Endodermal cell (in vitro differentiated cells): ENCODE measurements around the gene ZNF133. TPM values are rescaled to one million over a fixed set of nuclear protein-coding genes. Genes with fewer than 3 reads are reported as not detected.
A peak's percentile ranks its signal among the peaks of the same experiment; 100 is the strongest.

Source experiments
- DNase-seq: peaks from one replicate; pipeline ENCODE4 v3.0.0-alpha.2; 2017
- H3K27ac ChIP-seq: 2 replicates; pipeline ENCODE4 v1.5.1; 2013; ENCODE audit warnings: mild to moderate bottlenecking, low read depth, low read length, moderate library complexity
- H3K27me3 ChIP-seq: 2 replicates; pipeline ENCODE4 v1.6.1; 2013; ENCODE audit warnings: mild to moderate bottlenecking, low read length, moderate library complexity; ENCODE audit not compliant: insufficient read depth, control insufficient read depth, poor library complexity, severe bottlenecking
- H3K36me3 ChIP-seq: 2 replicates; pipeline ENCODE4 v1.7.0; 2013; ENCODE audit warnings: mild to moderate bottlenecking, low read length, moderate library complexity; ENCODE audit not compliant: control insufficient read depth, insufficient read depth
- H3K4me1 ChIP-seq: one replicate; pipeline ENCODE4 v1.7.0; 2013; ENCODE audit warnings: low read length; ENCODE audit not compliant: control insufficient read depth, insufficient read depth
- H3K4me3 ChIP-seq: 2 replicates; pipeline ENCODE4 v1.5.1; 2013; ENCODE audit warnings: mild to moderate bottlenecking, low read length, moderate library complexity
- H3K9ac ChIP-seq: 2 replicates; pipeline ENCODE4 v1.6.1; 2013; ENCODE audit warnings: mild to moderate bottlenecking, low read length, moderate library complexity; ENCODE audit not compliant: poor library complexity, severe bottlenecking; ENCODE audit errors: extremely low read depth
- H3K9me3 ChIP-seq: 2 replicates; pipeline ENCODE4 v1.6.1; 2013; ENCODE audit warnings: mild to moderate bottlenecking, low read length, moderate library complexity; ENCODE audit not compliant: control insufficient read depth
- H3K27ac Mint-ChIP-seq: 2 replicates; pipeline ENCODE4 v1.8.0; 2020; ENCODE audit warnings: mixed read lengths
- H3K27me3 Mint-ChIP-seq: 2 replicates; pipeline ENCODE4 v1.8.0; 2021; ENCODE audit warnings: mild to moderate bottlenecking, mixed read lengths; ENCODE audit not compliant: insufficient read depth
- H3K36me3 Mint-ChIP-seq: 2 replicates; pipeline ENCODE4 v1.8.0; 2020; ENCODE audit warnings: low read depth, mixed read lengths
- H3K4me1 Mint-ChIP-seq: 2 replicates; pipeline ENCODE4 v1.8.0; 2020; ENCODE audit warnings: mixed read lengths
- H3K4me3 Mint-ChIP-seq: 2 replicates; pipeline ENCODE4 v1.8.0; 2020; ENCODE audit warnings: mild to moderate bottlenecking, moderate library complexity, mixed read lengths
- H3K9me3 Mint-ChIP-seq: 2 replicates; pipeline ENCODE4 v1.8.0; 2020; ENCODE audit warnings: mild to moderate bottlenecking, mixed read lengths
- WGBS, 2 experiments: methylation state at CpG; one replicate each; pipeline versions ENCODE4 v1.1.5 to v1.1.7; 2013; ENCODE audit warnings: missing lambda C conversion rate in 2 of 2, mixed read lengths in 1 of 2; ENCODE audit not compliant: insufficient coverage in 1 of 2, insufficient read length in 1 of 2; 5-methylcytosine and 5-hydroxymethylcytosine counted together
- total RNA-seq, 2 donors: library from RNA; stranded (reverse); fragmentation: NEBNext Ultra II Directional in 1 of 2; extraction: Animal tissue kit (Norgen Biotek cat#: 25700) in 1 of 2; gene quantifications; 2 replicates in 1 of 2; 3 replicates in 1 of 2; pipeline ENCODE4 v1.2.1, GENCODE V29; 2021
- TF ChIP-seq, protein P1 (sequence below): fragments of 200-600 bp; sonication (generic); conservative IDR thresholded peaks from 2 replicates; pipeline ENCODE4 v1.5.0; 2021; ENCODE audit warnings: antibody characterized with exemption, mild to moderate bottlenecking

ZNF133 gene
- total RNA-seq, 2 donors from 2014 or later: 16.7 to 22.9 TPM

DNA sequence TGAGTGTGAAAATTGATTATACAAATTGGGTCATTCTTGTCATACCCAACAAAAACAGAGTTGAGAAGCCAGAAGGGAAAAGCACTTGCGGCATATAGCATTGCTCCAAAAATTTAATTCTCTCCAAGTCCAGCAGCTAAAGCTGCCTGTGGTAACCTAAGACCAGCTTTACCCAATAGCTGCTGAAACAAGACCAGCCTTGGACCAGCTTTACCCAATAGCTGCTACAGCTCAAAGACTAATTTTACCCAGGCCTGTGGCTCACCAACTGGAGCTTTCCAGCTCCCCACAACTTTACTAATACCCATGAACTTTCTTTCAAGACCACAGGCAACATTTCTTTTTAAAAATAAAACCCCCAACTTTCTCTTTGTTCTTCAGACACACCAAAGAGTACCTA is 32.8 kb upstream of the ZNF133 start:
- TF ChIP-seq, protein P1, sequence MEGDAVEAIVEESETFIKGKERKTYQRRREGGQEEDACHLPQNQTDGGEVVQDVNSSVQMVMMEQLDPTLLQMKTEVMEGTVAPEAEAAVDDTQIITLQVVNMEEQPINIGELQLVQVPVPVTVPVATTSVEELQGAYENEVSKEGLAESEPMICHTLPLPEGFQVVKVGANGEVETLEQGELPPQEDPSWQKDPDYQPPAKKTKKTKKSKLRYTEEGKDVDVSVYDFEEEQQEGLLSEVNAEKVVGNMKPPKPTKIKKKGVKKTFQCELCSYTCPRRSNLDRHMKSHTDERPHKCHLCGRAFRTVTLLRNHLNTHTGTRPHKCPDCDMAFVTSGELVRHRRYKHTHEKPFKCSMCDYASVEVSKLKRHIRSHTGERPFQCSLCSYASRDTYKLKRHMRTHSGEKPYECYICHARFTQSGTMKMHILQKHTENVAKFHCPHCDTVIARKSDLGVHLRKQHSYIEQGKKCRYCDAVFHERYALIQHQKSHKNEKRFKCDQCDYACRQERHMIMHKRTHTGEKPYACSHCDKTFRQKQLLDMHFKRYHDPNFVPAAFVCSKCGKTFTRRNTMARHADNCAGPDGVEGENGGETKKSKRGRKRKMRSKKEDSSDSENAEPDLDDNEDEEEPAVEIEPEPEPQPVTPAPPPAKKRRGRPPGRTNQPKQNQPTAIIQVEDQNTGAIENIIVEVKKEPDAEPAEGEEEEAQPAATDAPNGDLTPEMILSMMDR: no peak
- no peak overlapping the region for H3K27ac Mint-ChIP-seq
- peaks cover 13% of the 10 kb centered on the region for H3K4me1 Mint-ChIP-seq
- H3K4me3 Mint-ChIP-seq: no peak overlapping the region
- no peak overlapping the region for H3K27ac ChIP-seq
- DNase-seq: no peak
- H3K27me3 Mint-ChIP-seq: peaks cover 11% of the 10 kb centered on the region
- no peaks in the 10 kb centered on the region for H3K36me3 Mint-ChIP-seq
- H3K9ac ChIP-seq: no peak overlapping the region
- H3K36me3 ChIP-seq: no peaks in the 10 kb centered on the region
- WGBS, 2 experiments: 86 to 100% methylated on average over 1 of the region's 1 CpG
- no peaks in the 10 kb centered on the region for H3K9me3 ChIP-seq
- H3K4me3 ChIP-seq: no peak overlapping the region
- no peaks in the 10 kb centered on the region for H3K27me3 ChIP-seq
- peaks cover 5% of the 10 kb centered on the region for H3K4me1 ChIP-seq
- no peaks in the 10 kb centered on the region for H3K9me3 Mint-ChIP-seq

DNA sequence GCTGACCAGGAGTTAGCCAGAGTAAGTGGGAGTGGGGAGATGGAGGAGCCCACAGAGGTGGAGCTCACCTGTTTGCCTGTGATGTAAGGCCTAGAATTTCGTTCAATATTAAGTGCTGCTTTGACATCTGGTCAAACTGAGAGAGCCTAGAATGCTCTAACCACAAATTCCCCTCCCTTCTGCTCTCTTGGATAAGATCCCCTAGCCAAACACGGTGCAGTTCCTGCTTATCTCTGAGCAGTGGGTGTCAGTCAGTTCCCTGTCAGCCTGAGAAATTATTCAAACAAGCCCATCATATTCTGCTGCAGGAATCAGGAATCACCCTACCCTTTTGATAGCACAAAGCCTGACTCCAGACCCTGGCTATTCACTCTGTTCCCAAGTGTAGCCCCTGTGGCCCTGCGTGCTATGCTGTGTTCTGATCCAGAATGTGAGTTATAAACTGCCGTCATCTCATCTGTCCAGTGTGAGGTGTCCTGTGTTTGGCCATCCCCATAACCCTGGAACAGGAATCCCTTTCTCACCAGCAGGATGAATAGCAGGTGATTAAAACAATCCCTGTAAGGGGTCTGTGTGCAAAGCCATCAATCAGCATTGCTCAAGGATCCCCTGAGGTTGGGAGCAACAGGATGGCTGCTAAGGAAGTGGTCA is 31.8 kb upstream of the ZNF133 start:
- H3K27me3 Mint-ChIP-seq: peaks cover 5% of the 10 kb centered on the region
- Histone ChIP-seq H3K9me3 (no peaks in the 10 kb centered on the region), H3K4me3 (no peak overlapping the region), H3K27ac (no peak overlapping the region), H3K9ac (no peak overlapping the region), H3K36me3 (no peaks in the 10 kb centered on the region), H3K27me3 (no peaks in the 10 kb centered on the region), H3K4me1 (peaks cover 5% of the 10 kb centered on the region)
- peak; percentile 51 for DNase-seq
- WGBS, 2 experiments: 0 to 72% methylated on average over 1 to 4 of the region's 4 CpGs
- H3K4me1 Mint-ChIP-seq: peaks cover 14% of the 10 kb centered on the region
- H3K9me3 Mint-ChIP-seq: no peaks in the 10 kb centered on the region
- TF ChIP-seq, protein P1: no peak
- no peak overlapping the region for H3K4me3 Mint-ChIP-seq
- no peaks in the 10 kb centered on the region for H3K36me3 Mint-ChIP-seq
- H3K27ac Mint-ChIP-seq: peak overlapping the region; percentile 6

DNA sequence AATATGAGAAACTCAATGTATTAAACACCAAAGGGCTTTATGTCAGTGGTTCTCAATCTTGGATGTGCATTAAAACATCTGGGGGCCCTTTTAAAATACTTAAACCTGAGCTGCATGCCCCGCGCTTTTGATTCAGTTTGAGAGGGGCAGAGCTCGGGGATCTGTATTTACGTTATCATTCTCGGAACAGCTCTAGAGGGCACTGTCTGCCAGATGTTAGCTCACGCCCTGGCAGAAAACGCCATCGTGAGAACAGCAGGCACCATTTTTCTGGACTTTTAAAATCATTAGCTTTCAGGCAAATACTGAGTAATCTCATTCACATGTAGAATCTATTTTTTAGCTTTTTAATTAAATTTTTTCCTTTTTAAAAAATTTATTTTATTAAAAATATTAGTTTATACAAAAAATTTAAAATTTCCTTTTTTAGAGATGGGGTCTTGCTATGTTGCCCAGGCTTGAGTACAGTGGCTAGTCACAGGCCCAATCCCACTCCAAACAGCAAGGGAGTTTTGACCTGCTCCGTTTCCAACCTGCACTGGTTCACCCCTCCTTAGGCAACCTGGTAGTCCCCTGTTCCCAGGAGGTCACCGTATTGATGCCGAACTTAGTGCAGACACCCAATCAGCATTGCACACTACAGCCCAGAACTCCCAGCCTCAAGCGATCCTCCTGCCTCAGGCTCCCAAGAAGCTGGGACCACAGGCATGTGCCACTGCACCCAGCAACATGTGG is 30.0 kb upstream of the ZNF133 start:
- no peak overlapping the region for H3K27ac ChIP-seq
- Mint-ChIP-seq H3K4me3 (no peak overlapping the region), H3K27me3 (peaks cover 2% of the 10 kb centered on the region), H3K4me1 (peaks cover 22% of the 10 kb centered on the region), H3K9me3 (no peaks in the 10 kb centered on the region), H3K27ac (no peak overlapping the region), H3K36me3 (no peaks in the 10 kb centered on the region)
- H3K9ac ChIP-seq: no peak overlapping the region
- no peak for DNase-seq
- H3K27me3 ChIP-seq: no peaks in the 10 kb centered on the region
- no peaks in the 10 kb centered on the region for H3K36me3 ChIP-seq
- peaks cover 5% of the 10 kb centered on the region for H3K4me1 ChIP-seq
- TF ChIP-seq, protein P1: peak; percentile 50
- no peak overlapping the region for H3K4me3 ChIP-seq
- no peaks in the 10 kb centered on the region for H3K9me3 ChIP-seq
- 88 to 93% methylated on average over 9 to 12 of the region's 12 CpGs for WGBS, 2 experiments
